ENCODE results near the gene MEAF6.
"Not testable (repeated sequence)": the region's sequence is repeated elsewhere in the genome, so short reads cannot be mapped to it uniquely, and the experiment has no call there.

MEAF6 gene

DNA sequence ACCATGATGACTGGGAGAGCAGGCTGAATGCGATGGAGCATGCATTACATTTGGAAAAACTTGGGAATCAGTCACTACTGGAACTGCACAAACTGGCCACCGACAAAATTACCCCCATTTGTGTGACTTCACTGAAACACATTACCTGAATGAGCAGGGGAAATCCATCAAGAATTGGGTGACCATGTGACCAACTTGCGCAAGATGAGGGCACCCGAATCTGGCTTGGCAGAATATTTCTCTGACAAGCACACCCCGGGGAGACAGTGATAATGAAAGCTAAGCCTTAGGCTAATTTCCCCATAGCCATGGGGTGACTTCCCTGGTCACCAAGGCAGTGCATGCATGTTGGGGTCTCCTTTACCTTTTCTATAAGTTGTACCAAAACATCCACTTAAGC, 30.5 kb upstream of the MEAF6 start:
- no peak overlapping the region for H2AFZ ChIP-seq (ENCODE audit: low read depth, low read length, severe bottlenecking)
- no peaks in the 10 kb centered on the region for H3K27me3 ChIP-seq (ENCODE audit: low read length)
- 0 out of 2 replicates have a peak, but pooled peaks cover 4% of the 10 kb centered on the region for H4K20me1 ChIP-seq (ENCODE audit: low read depth, low read length)
- peaks cover 14% of the 10 kb centered on the region; the same call in 1 of the 2 replicates for H3K36me3 ChIP-seq (ENCODE audit: low read length)
- H3K9me2 ChIP-seq (replicated peaks; ENCODE audit: insufficient read depth, low read length): no peaks in the 10 kb centered on the region
- H3K9me3 ChIP-seq (ENCODE audit: insufficient read depth, low read length): no peaks in the 10 kb centered on the region
- no peaks in the 10 kb centered on the region for H3F3A ChIP-seq (ENCODE audit: insufficient read depth)
- no peak for TF ChIP-seq EZH2phosphoT487 (conservative IDR thresholded peaks at IDR 0.05; ENCODE audit: low read length)
- TF ChIP-seq, protein P1, sequence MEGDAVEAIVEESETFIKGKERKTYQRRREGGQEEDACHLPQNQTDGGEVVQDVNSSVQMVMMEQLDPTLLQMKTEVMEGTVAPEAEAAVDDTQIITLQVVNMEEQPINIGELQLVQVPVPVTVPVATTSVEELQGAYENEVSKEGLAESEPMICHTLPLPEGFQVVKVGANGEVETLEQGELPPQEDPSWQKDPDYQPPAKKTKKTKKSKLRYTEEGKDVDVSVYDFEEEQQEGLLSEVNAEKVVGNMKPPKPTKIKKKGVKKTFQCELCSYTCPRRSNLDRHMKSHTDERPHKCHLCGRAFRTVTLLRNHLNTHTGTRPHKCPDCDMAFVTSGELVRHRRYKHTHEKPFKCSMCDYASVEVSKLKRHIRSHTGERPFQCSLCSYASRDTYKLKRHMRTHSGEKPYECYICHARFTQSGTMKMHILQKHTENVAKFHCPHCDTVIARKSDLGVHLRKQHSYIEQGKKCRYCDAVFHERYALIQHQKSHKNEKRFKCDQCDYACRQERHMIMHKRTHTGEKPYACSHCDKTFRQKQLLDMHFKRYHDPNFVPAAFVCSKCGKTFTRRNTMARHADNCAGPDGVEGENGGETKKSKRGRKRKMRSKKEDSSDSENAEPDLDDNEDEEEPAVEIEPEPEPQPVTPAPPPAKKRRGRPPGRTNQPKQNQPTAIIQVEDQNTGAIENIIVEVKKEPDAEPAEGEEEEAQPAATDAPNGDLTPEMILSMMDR (IDR thresholded peaks at IDR 0.05; ENCODE audit: insufficient read depth, low read length, poor library complexity, severe bottlenecking): no peak
- peaks cover 9% of the 10 kb centered on the region; the same call in 1 of the 2 replicates for H3K79me2 ChIP-seq (ENCODE audit: insufficient read depth, low read length)
- no peak overlapping the region for H3K4me3 ChIP-seq (ENCODE audit: insufficient read depth, low read length, poor library complexity, severe bottlenecking)
- no peak overlapping the region for H3K9ac ChIP-seq (ENCODE audit: low read length)
- no peak overlapping the region for H3K27ac ChIP-seq (ENCODE audit: low read depth, low read length)
- H3K4me2 ChIP-seq (ENCODE audit: low read depth, low read length, poor library complexity, severe bottlenecking): no peak overlapping the region

DNA sequence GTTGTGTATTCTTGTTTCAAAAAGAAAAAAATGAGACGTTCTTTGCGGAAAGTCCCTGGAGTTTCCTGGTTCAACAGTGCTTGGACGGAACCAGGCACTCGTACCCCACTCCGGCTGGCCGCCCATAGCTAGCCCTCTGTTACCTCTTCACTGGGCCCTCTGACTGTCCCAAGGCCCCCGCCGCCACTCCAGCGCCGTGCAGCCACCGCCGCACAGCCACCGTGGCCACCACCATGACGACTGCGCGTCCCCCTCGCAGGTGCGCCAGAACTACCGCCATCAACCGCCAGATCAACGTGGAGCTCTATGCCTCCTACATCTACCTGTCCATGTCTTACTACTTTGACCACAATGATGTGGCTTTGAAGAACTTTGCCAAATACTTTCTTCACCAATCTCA, 30.0 kb upstream of the MEAF6 start:
- Histone ChIP-seq H3K27ac (ENCODE audit: low read depth, low read length) (no peak overlapping the region), H3K27me3 (ENCODE audit: low read length) (no peaks in the 10 kb centered on the region), H3F3A (ENCODE audit: insufficient read depth) (no peaks in the 10 kb centered on the region), H3K9me2 (replicated peaks; ENCODE audit: insufficient read depth, low read length) (no peaks in the 10 kb centered on the region), H3K36me3 (ENCODE audit: low read length) (peaks cover 12% of the 10 kb centered on the region; the same call in 1 of the 2 replicates), H3K4me2 (ENCODE audit: low read depth, low read length, poor library complexity, severe bottlenecking) (no peak overlapping the region), H4K20me1 (ENCODE audit: low read depth, low read length) (no peaks in the 10 kb centered on the region), H3K9ac (ENCODE audit: low read length) (no peak overlapping the region), H2AFZ (ENCODE audit: low read depth, low read length, severe bottlenecking) (no peak overlapping the region), H3K79me2 (ENCODE audit: insufficient read depth, low read length) (peaks cover 4% of the 10 kb centered on the region; the same call in 1 of the 2 replicates), H3K9me3 (ENCODE audit: insufficient read depth, low read length) (no peaks in the 10 kb centered on the region), H3K4me3 (ENCODE audit: insufficient read depth, low read length, poor library complexity, severe bottlenecking) (no peak overlapping the region)
- TF ChIP-seq EZH2phosphoT487 (conservative IDR thresholded peaks at IDR 0.05; ENCODE audit: low read length): no peak
- TF ChIP-seq, protein P1 (IDR thresholded peaks at IDR 0.05; ENCODE audit: insufficient read depth, low read length, poor library complexity, severe bottlenecking): no peak

DNA sequence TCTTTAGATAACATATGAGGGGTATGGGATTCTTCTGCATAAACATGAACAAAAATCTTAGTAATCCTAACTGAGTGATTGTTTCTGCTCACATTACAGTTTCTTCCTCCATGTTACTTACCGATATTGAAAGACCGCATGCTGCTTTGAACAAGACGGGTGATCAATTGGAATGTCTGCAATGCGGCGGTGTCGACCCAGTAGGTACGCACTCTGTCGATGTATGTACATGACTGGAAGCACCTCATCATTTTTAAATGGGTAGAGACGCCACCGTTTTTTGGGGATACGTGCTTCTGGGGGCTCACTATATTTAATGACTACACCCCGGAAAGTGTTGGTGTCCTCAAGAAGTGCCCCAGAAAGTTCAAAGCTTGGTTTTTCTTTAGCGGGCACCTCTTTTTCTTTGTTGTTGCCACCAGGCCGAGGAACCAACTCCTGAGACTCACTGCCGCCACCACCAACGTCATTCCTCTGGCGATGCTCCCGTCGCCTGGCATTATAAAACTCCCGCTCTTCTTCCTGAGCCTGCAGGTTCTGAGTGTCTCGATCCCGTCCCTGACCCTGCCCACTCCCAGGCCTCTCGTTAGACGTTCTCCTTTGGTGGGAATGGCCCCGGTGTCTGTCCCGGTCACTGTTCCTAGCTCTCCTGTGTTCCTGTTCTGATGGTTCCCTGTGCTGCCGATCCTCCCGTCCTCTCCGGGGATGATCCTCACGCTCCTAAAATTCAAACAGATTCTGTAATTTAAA, 25.6 kb upstream of the MEAF6 start:
- H3F3A ChIP-seq (ENCODE audit: insufficient read depth): no peaks in the 10 kb centered on the region
- no peak overlapping the region for H3K4me2 ChIP-seq (ENCODE audit: low read depth, low read length, poor library complexity, severe bottlenecking)
- no peak overlapping the region for H3K9ac ChIP-seq (ENCODE audit: low read length)
- H3K27ac ChIP-seq (ENCODE audit: low read depth, low read length): no peak overlapping the region
- H2AFZ ChIP-seq (ENCODE audit: low read depth, low read length, severe bottlenecking): no peak overlapping the region
- H3K79me2 ChIP-seq (ENCODE audit: insufficient read depth, low read length): no peaks in the 10 kb centered on the region
- no peaks in the 10 kb centered on the region for H3K9me3 ChIP-seq (ENCODE audit: insufficient read depth, low read length)
- no peaks in the 10 kb centered on the region for H3K27me3 ChIP-seq (ENCODE audit: low read length)
- TF ChIP-seq, protein P1 (IDR thresholded peaks at IDR 0.05; ENCODE audit: insufficient read depth, low read length, poor library complexity, severe bottlenecking): no peak
- TF ChIP-seq EZH2phosphoT487 (conservative IDR thresholded peaks at IDR 0.05; ENCODE audit: low read length): no peak
- H4K20me1 ChIP-seq (ENCODE audit: low read depth, low read length): no peaks in the 10 kb centered on the region
- peaks cover 5% of the 10 kb centered on the region; the same call in 1 of the 2 replicates for H3K36me3 ChIP-seq (ENCODE audit: low read length)
- no peak overlapping the region for H3K4me3 ChIP-seq (ENCODE audit: insufficient read depth, low read length, poor library complexity, severe bottlenecking)
- H3K9me2 ChIP-seq (replicated peaks; ENCODE audit: insufficient read depth, low read length): no peaks in the 10 kb centered on the region

DNA sequence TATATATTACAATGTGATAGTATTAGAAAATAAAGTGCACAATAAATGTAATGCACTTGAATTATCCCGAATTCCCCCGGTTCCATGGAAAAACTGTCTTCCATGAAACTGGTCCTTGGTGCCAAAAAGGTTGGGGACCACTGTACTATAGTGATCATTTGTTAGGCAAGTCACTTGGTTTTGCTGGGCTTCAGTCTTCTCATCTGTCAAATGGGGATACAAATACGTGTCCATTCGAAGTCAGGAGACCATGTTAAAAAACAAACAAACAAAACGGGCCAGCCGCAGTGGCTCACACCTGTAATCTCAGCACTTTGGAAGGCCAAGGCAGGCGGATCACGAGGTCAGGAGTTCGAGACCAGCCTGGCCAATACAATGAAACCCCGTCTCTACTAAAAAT, 24.6 kb upstream of the MEAF6 start:
- not testable (repeated sequence) for H3K9ac ChIP-seq (ENCODE audit: low read length); H3K9me2 ChIP-seq (replicated peaks; ENCODE audit: insufficient read depth, low read length)

More for the DNA sequence above, 24.6 kb upstream of the MEAF6 start:
- H3K27ac ChIP-seq (ENCODE audit: low read depth, low read length); H3K36me3 ChIP-seq (ENCODE audit: low read length); H2AFZ ChIP-seq (ENCODE audit: low read depth, low read length, severe bottlenecking); H4K20me1 ChIP-seq (ENCODE audit: low read depth, low read length); H3K4me2 ChIP-seq (ENCODE audit: low read depth, low read length, poor library complexity, severe bottlenecking); H3K4me3 ChIP-seq (ENCODE audit: insufficient read depth, low read length, poor library complexity, severe bottlenecking); H3F3A ChIP-seq (ENCODE audit: insufficient read depth); H3K79me2 ChIP-seq (ENCODE audit: insufficient read depth, low read length); H3K27me3 ChIP-seq (ENCODE audit: low read length); H3K9me3 ChIP-seq (ENCODE audit: insufficient read depth, low read length): not testable (repeated sequence)
